ENCODE results near the gene GLI2.

Gene GLI2

DNA sequence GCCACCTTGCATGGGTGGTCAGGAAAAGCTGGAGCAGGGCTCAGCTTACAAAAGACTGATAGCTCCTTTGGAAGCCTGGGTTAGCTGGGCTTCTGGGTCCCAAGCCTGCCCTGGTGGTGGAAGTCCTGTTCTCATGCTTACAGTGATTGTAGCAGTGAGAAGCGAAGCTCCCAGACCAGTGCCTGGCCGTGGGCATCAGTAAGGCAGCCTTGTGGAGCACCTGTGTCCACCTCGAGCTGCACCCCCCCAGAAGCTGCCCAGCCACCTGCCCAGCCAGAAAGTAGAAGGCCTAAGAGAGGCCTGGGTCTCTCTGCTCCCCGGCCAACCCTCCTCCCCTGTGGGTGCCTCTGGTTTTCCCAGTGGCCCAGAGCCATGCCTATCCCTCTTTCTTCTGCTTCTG is 10.5 kb downstream of the GLI2 start:
- no peak overlapping the region for H2BK5ac ChIP-seq (ENCODE audit: low read length)
- peaks cover 38 to 39% of the 10 kb centered on the region in 2 donors for H3K4me1 ChIP-seq (ENCODE audit: control insufficient read depth in 2 of 2, insufficient read depth in 1 of 2, low read depth in 1 of 2, low read length in 2 of 2)
- no peaks in the 10 kb centered on the region for H3K9me3 ChIP-seq (replicated peaks in 1 of 2; ENCODE audit: control insufficient read depth in 2 of 2, insufficient read depth in 1 of 2, low read depth in 1 of 2, low read length in 2 of 2)
- peaks cover 16% of the 10 kb centered on the region for H3K79me1 ChIP-seq (ENCODE audit: low read depth, low read length)
- H3K23ac ChIP-seq (ENCODE audit: low read depth, low read length, poor library complexity), result no peak overlapping the region
- H2AK5ac ChIP-seq (ENCODE audit: low read depth, low read length), result peak overlapping the region; percentile 17
- DNase-seq (ENCODE audit: low spot score), result no peak
- no peak overlapping the region for H3K4me2 ChIP-seq (ENCODE audit: insufficient read depth, low read length, poor library complexity, severe bottlenecking)
- WGBS, 2 donors (ENCODE audit: extremely low coverage in 2 of 2, insufficient read length in 2 of 2, insufficient replicate concordance in 1 of 2), result no CpG with 5 or more reads among the region's 4 CpGs
- no peak overlapping the region for H3K18ac ChIP-seq (ENCODE audit: low read length)
- no peak overlapping the region for H3K9ac ChIP-seq (ENCODE audit: low read depth, low read length, poor library complexity)
- no peak overlapping the region for H2BK15ac ChIP-seq (ENCODE audit: low read length)
- no peak overlapping the region for H3K4me3 ChIP-seq (ENCODE audit: low read length in 2 of 2)
- no peaks in the 10 kb centered on the region for H3K27me3 ChIP-seq (ENCODE audit: control insufficient read depth in 3 of 3, insufficient read depth in 3 of 3, low read depth in 1 of 3, low read length in 3 of 3)
- no peak overlapping the region for H3K14ac ChIP-seq (ENCODE audit: low read length)
- peaks cover 0 to 23% of the 10 kb centered on the region in 2 donors for H3K36me3 ChIP-seq (replicated peaks in 1 of 2; ENCODE audit: control insufficient read depth in 2 of 2, insufficient read depth in 2 of 2, low read length in 2 of 2)
- H2AFZ ChIP-seq (ENCODE audit: low read length), result no peak overlapping the region
- H4K91ac ChIP-seq (ENCODE audit: low read depth, low read length, poor library complexity), result no peak overlapping the region
- H2BK120ac ChIP-seq (ENCODE audit: low read depth, low read length), result no peak overlapping the region
- H3K27ac ChIP-seq (replicated peaks; ENCODE audit: low read length), result no peak overlapping the region
- no peak overlapping the region for H3K4ac ChIP-seq (ENCODE audit: low read length)
- H2BK12ac ChIP-seq (ENCODE audit: low read length), result no peak overlapping the region
- no peak overlapping the region for H4K8ac ChIP-seq (ENCODE audit: low read depth, low read length)

- Histone ChIP-seq H3K4me1 (ENCODE audit: control insufficient read depth in 2 of 2, insufficient read depth in 1 of 2, low read depth in 1 of 2, low read length in 2 of 2) (peaks cover 38% of the 10 kb centered on the region in 2 donors), H4K91ac (ENCODE audit: low read depth, low read length, poor library complexity) (no peak overlapping the region), H3K14ac (ENCODE audit: low read length) (no peak overlapping the region), H2BK5ac (ENCODE audit: low read length) (no peak overlapping the region), H2BK12ac (ENCODE audit: low read length) (no peak overlapping the region), H2BK15ac (ENCODE audit: low read length) (no peak overlapping the region), H3K9ac (ENCODE audit: low read depth, low read length, poor library complexity) (no peak overlapping the region), H3K27ac (replicated peaks; ENCODE audit: low read length) (no peak overlapping the region), H2AK5ac (ENCODE audit: low read depth, low read length) (no peak overlapping the region), H3K4me2 (ENCODE audit: insufficient read depth, low read length, poor library complexity, severe bottlenecking) (no peak overlapping the region), H3K4me3 (ENCODE audit: low read length in 2 of 2) (no peak overlapping the region), H2BK120ac (ENCODE audit: low read depth, low read length) (no peak overlapping the region), H3K27me3 (ENCODE audit: control insufficient read depth in 3 of 3, insufficient read depth in 3 of 3, low read depth in 1 of 3, low read length in 3 of 3) (no peaks in the 10 kb centered on the region), H2AFZ (ENCODE audit: low read length) (no peak overlapping the region), H3K18ac (ENCODE audit: low read length) (no peak overlapping the region), H3K4ac (ENCODE audit: low read length) (no peak overlapping the region), H3K36me3 (replicated peaks in 1 of 2; ENCODE audit: control insufficient read depth in 2 of 2, insufficient read depth in 2 of 2, low read length in 2 of 2) (peaks cover 0 to 33% of the 10 kb centered on the region in 2 donors), H3K79me1 (ENCODE audit: low read depth, low read length) (peaks cover 16% of the 10 kb centered on the region), H4K8ac (ENCODE audit: low read depth, low read length) (no peak overlapping the region), H3K23ac (ENCODE audit: low read depth, low read length, poor library complexity) (no peak overlapping the region), H3K9me3 (replicated peaks in 1 of 2; ENCODE audit: control insufficient read depth in 2 of 2, insufficient read depth in 1 of 2, low read depth in 1 of 2, low read length in 2 of 2) (no peaks in the 10 kb centered on the region)
- no peak for DNase-seq (ENCODE audit: low spot score)
- WGBS, 2 donors (ENCODE audit: extremely low coverage in 2 of 2, insufficient read length in 2 of 2, insufficient replicate concordance in 1 of 2), result no CpG with 5 or more reads among the region's 2 CpGs
Measured at GRCh38 chr2:120747281-120747680, 11.6 kb downstream of the GLI2 start.

DNA sequence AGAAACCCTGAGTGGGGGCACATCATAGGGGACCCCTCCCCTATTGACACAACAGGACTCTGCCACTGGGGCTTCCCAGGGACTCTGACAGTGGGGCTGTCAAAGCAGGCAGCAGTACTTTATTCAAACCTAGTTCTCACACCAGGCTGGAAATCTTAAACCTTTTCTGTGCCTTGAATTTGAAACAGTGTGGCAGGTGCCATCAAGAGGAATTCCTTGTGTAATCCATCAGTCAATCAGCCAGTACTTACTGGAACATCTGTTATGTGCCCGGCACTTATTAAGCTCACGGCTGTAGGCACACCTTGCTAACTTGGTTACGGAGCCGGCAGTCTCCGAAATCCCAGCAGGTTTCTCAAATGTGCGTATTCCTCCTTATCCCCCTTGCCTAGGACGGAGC is 12.0 kb downstream of the GLI2 start:
- H3K36me3 ChIP-seq (replicated peaks in 1 of 2; ENCODE audit: control insufficient read depth in 2 of 2, insufficient read depth in 2 of 2, low read length in 2 of 2), result peaks cover 0 to 33% of the 10 kb centered on the region in 2 donors
- H2BK5ac ChIP-seq (ENCODE audit: low read length), result no peak overlapping the region
- H3K23ac ChIP-seq (ENCODE audit: low read depth, low read length, poor library complexity), result no peak overlapping the region
- no peak overlapping the region for H3K9ac ChIP-seq (ENCODE audit: low read depth, low read length, poor library complexity)
- no peak overlapping the region for H2AFZ ChIP-seq (ENCODE audit: low read length)
- no peak overlapping the region for H2BK15ac ChIP-seq (ENCODE audit: low read length)
- WGBS, 2 donors (ENCODE audit: extremely low coverage in 2 of 2, insufficient read length in 2 of 2, insufficient replicate concordance in 1 of 2), result no CpG with 5 or more reads among the region's 7 CpGs
- no peak overlapping the region for H3K18ac ChIP-seq (ENCODE audit: low read length)
- no peak for DNase-seq (ENCODE audit: low spot score)
- H3K79me1 ChIP-seq (ENCODE audit: low read depth, low read length), result peaks cover 16% of the 10 kb centered on the region
- H3K9me3 ChIP-seq (replicated peaks in 1 of 2; ENCODE audit: control insufficient read depth in 2 of 2, insufficient read depth in 1 of 2, low read depth in 1 of 2, low read length in 2 of 2), result no peaks in the 10 kb centered on the region
- no peak overlapping the region for H3K14ac ChIP-seq (ENCODE audit: low read length)
- no peak overlapping the region for H4K91ac ChIP-seq (ENCODE audit: low read depth, low read length, poor library complexity)
- H2AK5ac ChIP-seq (ENCODE audit: low read depth, low read length), result no peak overlapping the region
- no peak overlapping the region for H3K4me3 ChIP-seq (ENCODE audit: low read length in 2 of 2)
- no peak overlapping the region for H3K4ac ChIP-seq (ENCODE audit: low read length)
- H3K4me1 ChIP-seq (ENCODE audit: control insufficient read depth in 2 of 2, insufficient read depth in 1 of 2, low read depth in 1 of 2, low read length in 2 of 2), result peaks cover 36 to 37% of the 10 kb centered on the region in 2 donors
- H3K27ac ChIP-seq (replicated peaks; ENCODE audit: low read length), result no peak overlapping the region
- no peak overlapping the region for H4K8ac ChIP-seq (ENCODE audit: low read depth, low read length)
- no peaks in the 10 kb centered on the region for H3K27me3 ChIP-seq (ENCODE audit: control insufficient read depth in 3 of 3, insufficient read depth in 3 of 3, low read depth in 1 of 3, low read length in 3 of 3)
- H3K4me2 ChIP-seq (ENCODE audit: insufficient read depth, low read length, poor library complexity, severe bottlenecking), result no peak overlapping the region
- H2BK120ac ChIP-seq (ENCODE audit: low read depth, low read length), result no peak overlapping the region
- no peak overlapping the region for H2BK12ac ChIP-seq (ENCODE audit: low read length)

DNA sequence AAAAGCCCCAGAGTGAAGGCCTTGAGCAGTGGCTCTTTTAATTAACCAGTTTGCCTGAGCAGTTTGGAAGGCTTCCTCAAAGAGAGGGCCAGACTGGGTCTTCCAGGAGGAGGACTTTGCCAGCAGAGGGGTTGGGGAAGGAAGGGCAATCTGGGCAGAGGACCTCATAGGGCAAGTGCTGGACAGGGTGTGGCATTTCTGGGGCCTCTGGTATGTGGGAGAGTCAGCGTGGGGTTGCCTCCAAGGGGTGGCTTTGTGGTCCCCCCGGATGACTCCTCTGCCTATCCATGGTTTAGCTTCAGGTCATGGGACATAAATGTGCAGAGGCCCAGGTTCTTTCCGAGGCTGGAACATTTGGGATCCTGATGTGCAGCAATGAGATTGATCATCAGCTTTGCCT is 12.6 kb downstream of the GLI2 start:
- Histone ChIP-seq H3K4ac (ENCODE audit: low read length) (no peak overlapping the region), H3K36me3 (replicated peaks in 1 of 2; ENCODE audit: control insufficient read depth in 2 of 2, insufficient read depth in 2 of 2, low read length in 2 of 2) (peaks cover 0 to 36% of the 10 kb centered on the region in 2 donors), H3K14ac (ENCODE audit: low read length) (no peak overlapping the region), H3K9me3 (replicated peaks in 1 of 2; ENCODE audit: control insufficient read depth in 2 of 2, insufficient read depth in 1 of 2, low read depth in 1 of 2, low read length in 2 of 2) (no peaks in the 10 kb centered on the region), H3K4me2 (ENCODE audit: insufficient read depth, low read length, poor library complexity, severe bottlenecking) (no peak overlapping the region), H3K4me3 (ENCODE audit: low read length in 2 of 2) (no peak overlapping the region), H2BK15ac (ENCODE audit: low read length) (no peak overlapping the region), H3K79me1 (ENCODE audit: low read depth, low read length) (peaks cover 16% of the 10 kb centered on the region), H3K27me3 (ENCODE audit: control insufficient read depth in 3 of 3, insufficient read depth in 3 of 3, low read depth in 1 of 3, low read length in 3 of 3) (no peaks in the 10 kb centered on the region), H2AK5ac (ENCODE audit: low read depth, low read length) (no peak overlapping the region), H2BK120ac (ENCODE audit: low read depth, low read length) (no peak overlapping the region), H3K4me1 (ENCODE audit: control insufficient read depth in 2 of 2, insufficient read depth in 1 of 2, low read depth in 1 of 2, low read length in 2 of 2) (peaks cover 31 to 36% of the 10 kb centered on the region in 2 donors), H3K9ac (ENCODE audit: low read depth, low read length, poor library complexity) (no peak overlapping the region), H4K8ac (ENCODE audit: low read depth, low read length) (no peak overlapping the region), H2BK5ac (ENCODE audit: low read length) (no peak overlapping the region), H2BK12ac (ENCODE audit: low read length) (no peak overlapping the region), H2AFZ (ENCODE audit: low read length) (no peak overlapping the region), H3K27ac (replicated peaks; ENCODE audit: low read length) (no peak overlapping the region), H3K23ac (ENCODE audit: low read depth, low read length, poor library complexity) (no peak overlapping the region), H3K18ac (ENCODE audit: low read length) (no peak overlapping the region), H4K91ac (ENCODE audit: low read depth, low read length, poor library complexity) (no peak overlapping the region)
- no CpG with 5 or more reads among the region's 3 CpGs for WGBS, 2 donors (ENCODE audit: extremely low coverage in 2 of 2, insufficient read length in 2 of 2, insufficient replicate concordance in 1 of 2)
- DNase-seq (ENCODE audit: low spot score), result no peak

All from neuronal stem cell (in vitro differentiated cells).